NCI-H1436 (cell line): ENCODE data around the gene RAI1.

Source experiments
- DNase-seq: peaks from one replicate; lab custom pipeline; 2025; lab: John Stamatoyannopoulos, UW

The RAI1 gene

DNA sequence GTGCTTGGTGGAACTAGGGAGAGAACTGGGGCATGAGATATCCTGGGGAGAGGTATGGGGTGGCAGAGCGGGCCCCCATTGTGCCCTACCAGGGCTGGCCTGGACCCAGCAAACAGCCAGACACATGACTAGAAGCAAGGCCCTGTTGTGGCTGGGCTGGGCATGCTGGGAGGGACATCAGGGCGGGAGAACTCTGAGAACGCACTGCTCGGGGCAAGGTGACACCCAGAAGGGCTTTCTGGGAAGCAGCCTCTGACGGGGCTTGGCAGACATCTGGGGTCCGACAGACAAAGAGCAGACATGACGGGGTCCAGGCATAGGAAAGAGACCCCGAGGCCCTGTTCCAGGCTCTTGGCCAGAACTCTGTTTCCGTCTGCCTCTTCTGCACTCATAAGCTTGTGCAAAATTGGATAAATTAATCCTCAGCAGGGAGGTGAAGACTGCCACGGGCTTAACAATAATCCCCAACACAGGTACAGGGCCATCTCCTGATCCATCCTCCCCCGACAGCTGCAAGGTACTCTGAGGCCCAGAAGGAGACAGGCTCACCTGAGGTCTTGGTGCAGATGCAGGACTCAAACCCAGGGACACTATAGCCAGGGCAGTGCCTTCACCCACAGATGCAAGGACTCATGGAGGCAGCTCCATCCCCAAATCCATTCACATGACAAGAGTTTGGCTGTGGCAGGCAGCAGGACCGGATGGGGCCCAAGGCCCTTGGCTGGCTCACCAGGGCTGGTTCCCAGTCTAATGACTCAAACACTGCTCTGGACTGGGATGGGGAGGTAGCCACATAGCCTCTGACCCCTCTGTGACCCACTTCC is 150.2 kb downstream of the RAI1 start:
- no peak for DNase-seq

DNA sequence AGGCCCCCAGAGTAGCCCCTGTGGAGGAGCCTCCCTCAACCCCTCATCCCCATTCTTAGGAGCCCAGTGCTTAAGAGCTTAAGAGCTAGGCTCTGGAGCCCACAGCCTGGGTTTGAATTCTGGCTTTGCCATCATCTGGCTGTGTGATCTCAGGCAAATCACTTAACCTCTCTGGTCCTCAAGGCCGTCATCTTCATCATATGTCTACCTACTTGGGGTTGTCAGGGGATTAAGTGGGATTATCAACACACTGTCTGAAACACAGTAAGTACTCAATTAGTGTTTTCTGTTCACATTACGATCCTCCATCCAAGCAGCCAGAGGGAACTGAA is 150.7 kb downstream of the RAI1 start:
- DNase-seq = no peak

GRCh38 chr17:17833658-17834357 is 152.6 kb downstream of the RAI1 start:
- DNase-seq = no peak

- no peak for DNase-seq
These were observed 153.7 kb downstream of the RAI1 start for GRCh38 chr17:17834974-17835373.

DNA sequence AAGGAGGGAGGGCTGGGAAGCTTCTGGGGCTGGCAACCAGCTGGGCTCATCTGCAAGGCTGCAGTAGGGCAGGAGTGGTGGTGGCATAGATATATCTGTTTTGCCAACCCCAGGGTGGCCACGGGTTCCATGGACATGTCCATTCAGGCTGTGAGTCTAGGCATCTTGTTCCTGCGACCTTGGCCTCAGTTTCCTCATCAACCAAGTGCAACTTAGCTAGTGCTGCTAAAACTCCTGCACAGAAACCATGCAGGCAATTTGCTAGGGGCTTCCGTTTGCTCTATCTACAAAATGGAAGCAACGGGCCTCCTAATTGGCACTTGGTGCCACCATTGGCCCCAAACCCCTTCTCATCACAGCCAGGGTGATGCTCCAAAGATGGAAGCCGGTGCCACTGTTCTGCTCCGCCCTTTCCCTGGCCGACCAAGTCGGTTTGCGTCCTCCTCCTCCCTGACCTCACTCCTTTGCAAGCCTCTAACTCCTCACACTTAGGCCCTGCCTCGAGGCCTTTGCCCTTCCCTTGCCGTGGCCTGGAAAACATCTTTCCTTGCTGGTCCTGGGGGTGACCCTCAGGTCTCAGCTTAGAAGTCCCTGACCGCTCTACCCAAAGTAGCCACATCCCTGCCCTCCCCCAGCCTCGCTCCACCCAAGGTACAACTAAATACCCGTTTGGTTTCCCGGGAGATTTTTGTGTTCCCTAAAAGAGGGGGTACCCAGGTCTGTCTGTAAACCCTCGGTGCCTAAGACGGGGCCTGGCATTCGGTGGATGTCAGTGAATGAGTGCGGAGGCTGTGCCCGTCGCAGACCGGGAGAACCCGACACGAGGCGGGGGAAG is 154.4 kb downstream of the RAI1 start:
- no peak for DNase-seq

GRCh38 chr17:17836250-17836817 is 155.1 kb downstream of the RAI1 start:
- DNase-seq = peak; percentile 99

- peak; percentile 74 for DNase-seq
These were observed 155.6 kb downstream of the RAI1 start, which contains the start of gene SREBF1 for GRCh38 chr17:17836818-17837379. Gene SREBF1 (minus strand): TSS chr17:17836986. CDS start chr17:17836817, 169 bp downstream.

DNA sequence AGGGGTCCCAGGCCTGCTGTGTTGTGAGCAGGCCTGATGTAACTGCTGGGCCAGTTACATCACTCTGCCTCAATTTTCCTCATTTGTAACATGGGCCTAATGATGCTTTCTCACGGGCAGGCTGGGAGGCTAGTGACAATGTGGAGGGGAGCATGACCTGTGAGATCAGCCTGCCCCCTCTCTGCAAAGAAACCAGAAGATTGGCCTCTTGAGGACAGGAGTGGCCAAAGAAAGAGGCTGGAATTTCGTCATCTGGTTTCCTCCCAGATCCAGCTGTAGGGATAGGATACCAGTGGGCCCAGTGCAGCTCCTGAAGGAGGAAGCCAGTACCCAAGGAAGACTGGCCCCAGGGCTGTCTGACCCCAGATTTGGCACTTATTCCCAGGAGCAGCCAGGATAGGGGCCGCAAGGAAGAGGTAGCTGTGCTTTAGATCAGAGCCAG is 156.1 kb downstream of the RAI1 start:
- no peak for DNase-seq

DNA sequence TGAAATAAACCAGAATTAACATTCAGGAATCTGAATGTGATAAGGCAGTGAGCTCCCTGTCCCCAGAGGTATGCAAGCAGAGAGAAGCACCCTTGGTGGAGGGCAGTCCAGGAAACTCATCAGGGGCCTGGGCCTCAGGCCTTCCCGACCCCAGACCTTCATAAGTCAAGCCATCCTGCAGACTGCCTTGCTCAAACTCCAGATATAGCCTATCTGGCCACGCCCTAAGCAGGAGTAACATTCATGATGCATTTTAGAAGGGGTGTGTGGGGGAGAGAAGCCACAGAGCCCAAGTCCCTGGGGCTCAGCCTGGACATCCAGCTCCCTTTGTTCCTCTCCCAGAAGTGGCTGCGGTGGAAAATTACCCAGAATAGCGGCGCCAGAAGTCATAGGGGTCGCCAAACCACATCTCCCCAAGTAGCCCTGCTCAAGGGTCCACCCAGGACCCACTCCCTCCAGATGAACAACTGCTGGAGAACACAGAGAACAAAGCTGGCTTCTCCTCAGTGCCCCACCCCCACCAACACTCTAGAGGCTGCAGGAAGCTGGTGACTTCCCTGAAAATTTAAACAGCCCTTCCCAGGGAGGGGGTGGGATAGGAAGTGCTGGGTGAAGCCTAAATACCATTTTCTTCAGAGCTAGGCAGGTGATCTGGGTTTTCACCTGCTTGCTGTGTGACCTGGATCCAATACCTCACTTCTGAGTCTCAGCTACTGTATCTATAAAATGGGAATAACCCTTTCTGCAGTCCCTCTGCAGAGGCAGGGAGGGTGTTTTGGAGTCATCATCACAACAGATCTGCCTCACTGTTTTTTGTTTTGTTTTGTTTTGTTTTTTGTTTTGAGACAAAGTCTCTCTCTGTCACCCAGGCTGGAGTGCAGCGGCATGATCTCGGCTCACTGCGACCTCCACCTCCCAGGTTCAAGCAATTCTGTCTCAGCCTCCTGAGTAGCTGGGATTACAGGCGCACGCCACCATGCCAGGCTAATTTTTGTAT is 157.0 kb downstream of the RAI1 start:
- DNase-seq = peak; percentile 79

GRCh38 chr17:17839791-17840707 is 158.8 kb downstream of the RAI1 start:
- DNase-seq = peak; percentile 94

DNA sequence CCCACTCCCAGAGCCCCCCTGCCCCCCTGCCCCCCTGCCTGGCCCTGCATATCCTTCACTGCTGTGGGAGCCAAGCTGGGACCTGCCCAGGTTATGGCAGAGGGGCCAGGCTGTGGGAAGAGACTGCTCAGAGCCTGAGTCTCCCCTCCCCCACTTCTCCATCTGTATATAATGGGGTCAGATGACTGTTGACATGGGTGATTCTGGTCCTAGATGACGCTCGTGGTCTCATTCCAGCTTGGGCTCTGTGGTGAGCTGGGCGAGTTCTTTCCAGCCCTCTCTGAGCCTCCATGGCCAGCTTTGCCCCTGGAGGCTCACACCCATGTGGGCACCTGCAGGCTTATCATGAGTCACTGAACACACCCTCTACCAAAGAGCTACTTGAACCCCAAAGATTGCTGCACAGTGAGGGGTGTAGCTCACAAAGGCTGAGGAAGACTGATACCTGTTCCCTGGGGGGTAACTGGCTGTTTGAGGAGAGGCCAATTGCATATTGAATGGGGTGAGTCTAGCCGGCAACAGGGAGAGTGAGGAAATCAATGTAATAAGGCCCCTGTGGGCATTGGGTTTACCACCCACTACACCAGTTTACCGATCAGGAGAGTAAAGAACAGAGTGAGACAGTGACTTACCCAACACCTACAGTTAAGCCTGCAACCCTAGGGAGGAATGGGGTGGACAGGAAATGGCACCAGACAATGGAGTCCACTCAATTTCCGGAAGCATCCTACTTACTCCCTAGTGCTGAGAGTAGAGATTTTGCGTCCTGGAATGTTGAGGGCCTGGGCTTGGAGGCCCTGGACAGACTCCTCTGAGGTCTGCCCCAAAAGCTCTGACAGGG is 159.7 kb downstream of the RAI1 start:
- peak; percentile 75 for DNase-seq

DNA sequence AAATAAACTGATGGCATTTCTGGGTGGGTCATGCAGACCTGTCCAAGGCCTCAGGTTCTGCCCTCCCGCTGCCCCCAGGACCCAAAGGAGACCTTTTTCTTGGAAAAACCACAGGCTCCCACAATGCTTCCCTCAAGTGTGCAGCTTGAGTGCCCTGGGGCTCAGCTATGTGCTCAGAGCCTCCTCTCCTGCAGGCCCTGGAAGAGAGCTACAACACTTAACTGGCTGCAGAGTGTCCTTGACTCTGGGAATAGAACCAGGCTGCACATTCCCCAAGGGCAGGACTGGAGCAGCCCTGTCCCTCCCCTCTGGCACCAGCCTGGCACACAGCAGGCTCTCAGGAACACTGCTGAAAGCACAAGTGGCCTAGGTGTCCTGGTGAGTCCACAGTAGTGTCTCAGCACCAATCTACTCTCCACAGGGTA is 160.4 kb downstream of the RAI1 start:
- peak; percentile 17 for DNase-seq

GRCh38 chr17:17842111-17842876 is 161.0 kb downstream of the RAI1 start:
- no peak for DNase-seq

DNA sequence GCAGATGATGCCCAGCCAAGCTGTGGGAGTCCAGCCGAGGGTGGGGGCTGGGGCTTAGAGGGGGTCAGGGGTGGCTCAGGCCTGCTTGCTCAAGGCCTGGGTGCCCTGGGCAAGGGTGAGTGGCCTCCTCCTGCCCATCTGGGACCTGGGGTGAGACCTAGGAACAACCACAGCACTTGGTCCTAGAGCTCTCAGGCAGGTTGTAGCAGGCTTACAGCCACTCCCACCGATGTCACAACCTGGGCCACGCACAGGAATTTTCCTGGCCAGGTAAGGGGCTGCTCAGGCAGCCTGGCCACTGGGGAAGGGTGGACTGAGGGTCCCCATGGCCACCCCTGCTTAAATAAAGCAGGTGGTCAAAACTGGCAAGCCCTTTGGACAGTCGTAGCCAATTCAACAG is 161.8 kb downstream of the RAI1 start:
- DNase-seq = no peak

DNA sequence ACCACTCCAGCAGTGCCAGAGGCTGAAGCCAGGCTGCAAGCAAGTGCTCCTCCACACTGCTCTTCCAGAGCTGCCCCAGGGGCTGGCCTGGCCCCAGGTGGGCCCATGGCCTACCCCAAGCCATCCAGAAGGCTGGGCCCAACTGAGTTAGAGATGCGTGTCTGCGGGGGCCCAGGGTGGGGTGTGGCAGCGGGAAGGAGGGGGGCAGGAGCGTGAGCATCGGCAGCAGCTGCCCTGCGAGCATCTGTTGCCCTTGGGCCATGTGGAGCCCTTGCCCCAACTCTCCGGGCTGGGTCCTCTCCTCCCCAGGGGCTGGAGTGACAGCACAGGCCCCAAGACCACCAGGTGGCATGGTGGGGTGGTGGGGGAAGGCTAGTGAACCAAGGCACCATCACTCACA is 162.8 kb downstream of the RAI1 start:
- no peak for DNase-seq

DNA sequence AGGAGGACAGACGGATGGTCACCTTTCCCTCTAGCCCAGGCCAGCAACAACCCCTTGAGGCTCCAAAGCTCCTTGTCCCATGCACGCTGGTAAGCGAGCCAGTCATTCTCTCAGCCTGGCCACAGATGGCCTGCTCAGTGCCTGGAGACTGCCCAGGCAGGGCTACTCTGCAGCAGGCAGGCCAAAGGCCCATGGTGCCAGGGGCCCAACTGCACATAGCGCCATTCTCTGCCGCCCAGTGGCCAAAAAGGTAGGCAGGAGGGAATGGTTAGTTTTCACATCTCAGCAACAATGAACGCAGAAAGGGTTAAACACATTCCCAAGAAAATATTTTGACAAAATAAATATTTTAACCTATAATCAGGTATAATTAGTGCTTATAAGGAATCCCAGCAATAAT is 163.2 kb downstream of the RAI1 start:
- no peak for DNase-seq

DNA sequence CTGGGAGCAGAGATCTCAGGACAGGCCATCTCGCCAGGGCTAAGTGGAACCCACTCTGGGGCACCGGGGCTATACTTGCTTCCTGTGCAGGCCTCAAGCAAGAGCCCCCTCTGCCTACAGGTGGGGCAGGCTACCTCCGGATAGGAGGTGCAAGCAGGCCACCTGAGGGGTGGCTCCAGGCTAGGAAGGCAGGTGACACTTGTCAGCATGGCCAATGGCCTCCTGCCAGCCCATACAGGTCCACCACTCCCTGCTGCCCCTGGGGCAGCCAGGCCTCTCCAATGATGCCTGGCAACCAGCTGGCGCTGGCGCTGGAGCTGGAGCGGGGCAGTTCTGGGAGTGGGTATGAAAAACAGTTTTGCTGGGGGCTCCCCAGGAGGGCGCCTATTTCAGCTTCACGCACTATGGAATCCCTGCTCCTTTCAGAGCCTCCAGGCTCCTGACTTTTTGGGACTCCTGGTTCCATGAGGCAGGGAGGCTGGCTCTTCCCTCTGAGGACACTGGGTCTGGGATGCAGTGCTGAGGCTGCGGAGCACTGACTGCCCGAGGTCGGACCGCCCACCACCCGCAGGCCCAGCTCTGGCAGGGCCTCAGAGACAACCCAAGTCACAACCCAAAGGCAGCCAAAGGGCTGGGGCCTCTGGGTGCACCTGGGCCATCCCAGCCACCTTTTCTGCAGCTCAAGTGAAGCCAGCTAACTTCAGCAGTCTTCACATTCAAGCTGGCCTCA is 164.0 kb downstream of the RAI1 start:
- DNase-seq = no peak
